Activated B cell treated with CpG ODN at 0.5 μM for 24 hours (primary cell): ENCODE measurements around the gene PGAM2. TPM values are rescaled to one million over a fixed set of nuclear protein-coding genes. Genes with fewer than 3 reads are reported as not detected.
A peak's percentile ranks its signal among the peaks of the same experiment; 100 is the strongest.

Experiments used
- ATAC-seq: fragments of 200-7000 bp; cut with Tn5 transposase; one replicate; pipeline ENCODE4 v1.10.0; 2021; ENCODE audit warnings: low read depth, mild to moderate bottlenecking, moderate library complexity
- CTCF ChIA-PET: fragments of 350-600 bp; sonication (Branson Sonifier 250); formaldehyde crosslinking; loops from one replicate; lab custom pipeline; 2021; ENCODE audit warnings: antibody characterized with exemption; lab: Charles Lee
- POLR2A ChIA-PET: fragments of 350-600 bp; sonication (Branson Sonifier 250); formaldehyde crosslinking; loops from one replicate; lab custom pipeline; 2021; ENCODE audit warnings: antibody characterized with exemption; lab: Charles Lee
- DNase-seq: peaks from one replicate; pipeline ENCODE4 v3.0.0; 2022
- H3K27ac Mint-ChIP-seq: one replicate; pipeline ENCODE4 v1.8.0; 2020; ENCODE audit warnings: mixed read lengths
- H3K27me3 Mint-ChIP-seq: one replicate; pipeline ENCODE4 v1.8.0; 2021; ENCODE audit warnings: mixed read lengths
- H3K36me3 Mint-ChIP-seq: one replicate; pipeline ENCODE4 v1.8.0; 2021; ENCODE audit warnings: low read depth, mixed read lengths
- H3K4me1 Mint-ChIP-seq: one replicate; pipeline ENCODE4 v1.8.0; 2021; ENCODE audit warnings: mixed read lengths
- H3K4me3 Mint-ChIP-seq: one replicate; pipeline ENCODE4 v1.8.0; 2020; ENCODE audit warnings: mild to moderate bottlenecking, mixed read lengths
- H3K9me3 Mint-ChIP-seq: one replicate; pipeline ENCODE4 v1.8.0; 2020; ENCODE audit warnings: mixed read lengths
- CTCF ChIP-seq: fragments of 200-600 bp; IDR thresholded peaks from one replicate; pipeline ENCODE4 v1.8.0; 2022; ENCODE audit warnings: antibody characterized with exemption, mild to moderate bottlenecking
- intact Hi-C: fragments of 100-400 bp; cut with micrococcal nuclease; formaldehyde crosslinking; loops from one replicate; pipeline ENCODE4 v1.15.1; 2024
- total RNA-seq: library from RNA; stranded (reverse); gene quantifications from 2 replicates; pipeline ENCODE4 v1.2.3, GENCODE V29; 2022

PGAM2 gene
- total RNA-seq, 1 donor from 2014 or later, result 1.2 TPM

GRCh38 chr7:44059219-44060090 lies 5.9 kb downstream of the PGAM2 start:
- Mint-ChIP-seq H3K9me3 (no peaks in the 10 kb centered on the region), H3K4me3 (peak overlapping the region; percentile 82), H3K27me3 (no peaks in the 10 kb centered on the region), H3K4me1 (peaks cover 74% of the 10 kb centered on the region), H3K27ac (peak overlapping the region; percentile 98), H3K36me3 (peaks cover 87% of the 10 kb centered on the region)
- TF ChIP-seq CTCF, result no peak
- ATAC-seq (peak; percentile 89), DNase-seq (peak; percentile 57)
- POLR2A ChIA-PET, result interaction anchor here (0.9 to 2.9 kb wide), 9 partner anchors 12 to 920 kb away, joined by 3 to 37 read pairs (median 5); partner anchors contain the start of genes DBNL, MYO1G and YKT6
- CTCF ChIA-PET, result no interaction called here
- intact Hi-C loops, result loop anchor here (1.0 kb wide), 4 partner anchors 8 to 23 kb away; partner anchors contain the start of gene POLM

GRCh38 chr7:44058759-44059218 lies 6.6 kb downstream of the PGAM2 start:
- ATAC-seq (peak; percentile 29), DNase-seq (peak; percentile 38)
- Mint-ChIP-seq H3K27me3 (no peaks in the 10 kb centered on the region), H3K27ac (peak overlapping the region; percentile 98), H3K4me3 (peak overlapping the region; percentile 82), H3K9me3 (no peaks in the 10 kb centered on the region), H3K36me3 (peaks cover 90% of the 10 kb centered on the region), H3K4me1 (peaks cover 74% of the 10 kb centered on the region)
- TF ChIP-seq CTCF, result no peak
- intact Hi-C loops, result loop anchor here (1.0 kb wide), 4 partner anchors 9 to 24 kb away; partner anchors contain the start of gene POLM
- CTCF ChIA-PET, result no interaction called here
- POLR2A ChIA-PET, result interaction anchor here (0.6 to 2.9 kb wide), 11 partner anchors 8 to 920 kb away, joined by 3 to 37 read pairs (median 5); partner anchors contain the start of genes DBNL, MYO1G and YKT6

- Mint-ChIP-seq H3K4me3 (peak overlapping the region; percentile 82), H3K27ac (peak overlapping the region; percentile 98), H3K4me1 (peaks cover 75% of the 10 kb centered on the region), H3K36me3 (peaks cover 90% of the 10 kb centered on the region), H3K9me3 (no peaks in the 10 kb centered on the region), H3K27me3 (no peaks in the 10 kb centered on the region)
- intact Hi-C loops, result no loop called here
- ChIA-PET CTCF (no interaction called here), POLR2A (interaction anchor here (0.6 to 2.9 kb wide), 11 partner anchors 9 to 143 kb away, joined by 3 to 37 read pairs (median 5); partner anchors contain the start of genes DBNL and YKT6)
- TF ChIP-seq CTCF, result no peak
- DNase-seq (peak; percentile 44), ATAC-seq (peak; percentile 56)
Measured at GRCh38 chr7:44057849-44058758, 7.3 kb downstream of the PGAM2 start.

- no peak for TF ChIP-seq CTCF
- POLR2A ChIA-PET, result interaction anchor here (1.2 to 2.9 kb wide), 2 partner anchors 10 to 13 kb away, joined by 5 to 37 read pairs; partner anchors contain the start of gene DBNL
- Mint-ChIP-seq H3K27me3 (no peaks in the 10 kb centered on the region), H3K36me3 (peaks cover 94% of the 10 kb centered on the region), H3K4me3 (peak overlapping the region; percentile 28), H3K9me3 (no peaks in the 10 kb centered on the region), H3K27ac (peak overlapping the region; percentile 98), H3K4me1 (peaks cover 79% of the 10 kb centered on the region)
- no peak for ATAC-seq
- peak; percentile 8 for DNase-seq
- intact Hi-C loops, result no loop called here
- CTCF ChIA-PET, result no interaction called here
Measured at GRCh38 chr7:44057181-44057848, 8.1 kb downstream of the PGAM2 start.
